Keratinocyte (primary cell): ENCODE data around the gene PAFAH1B2.

Experiments
- EZH2 ChIP-seq: IDR thresholded peaks from one replicate; pipeline ENCODE4 v1.6.1; 2012; ENCODE audit warnings: inconsistent platforms, mild to moderate bottlenecking, low read length, moderate library complexity
- TF ChIP-seq, protein P1 (sequence below), 3 experiments: IDR thresholded peaks in 1 of 3; conservative IDR thresholded peaks in 1 of 3; optimal IDR thresholded peaks in 1 of 3; 2 replicates in 2 of 3; 3 replicates in 1 of 3; pipeline versions ENCODE3 to v1.5.1; 2011; ENCODE audit warnings: low read length in 3 of 3, mild to moderate bottlenecking in 3 of 3, moderate library complexity in 2 of 3, control low read depth in 1 of 3, inconsistent platforms in 1 of 3; ENCODE audit not compliant: insufficient read depth in 2 of 3; ENCODE audit errors: extremely low read depth in 1 of 3

DNA sequence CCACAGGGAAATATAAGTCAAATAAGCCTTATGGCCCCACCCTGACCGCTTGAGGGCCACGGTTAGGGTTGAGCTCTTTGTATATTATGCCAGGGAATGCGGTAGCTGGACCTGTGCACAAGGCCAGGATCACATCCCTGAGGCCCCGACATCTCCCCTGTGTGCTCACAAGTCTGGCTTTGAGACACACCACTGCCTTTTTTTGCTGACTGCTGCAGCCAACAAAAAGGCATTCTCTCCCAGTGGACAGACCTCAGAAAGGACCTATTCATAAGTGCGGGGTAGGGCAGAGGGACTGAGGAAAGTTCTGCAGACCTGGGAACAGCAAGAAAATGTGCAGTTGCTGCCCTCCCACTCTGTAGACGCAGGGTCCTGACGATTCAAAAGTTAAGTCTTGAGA is 31.0 kb downstream of the PAFAH1B2 start:
- TF ChIP-seq EZH2: no peak
- TF ChIP-seq, protein P1, sequence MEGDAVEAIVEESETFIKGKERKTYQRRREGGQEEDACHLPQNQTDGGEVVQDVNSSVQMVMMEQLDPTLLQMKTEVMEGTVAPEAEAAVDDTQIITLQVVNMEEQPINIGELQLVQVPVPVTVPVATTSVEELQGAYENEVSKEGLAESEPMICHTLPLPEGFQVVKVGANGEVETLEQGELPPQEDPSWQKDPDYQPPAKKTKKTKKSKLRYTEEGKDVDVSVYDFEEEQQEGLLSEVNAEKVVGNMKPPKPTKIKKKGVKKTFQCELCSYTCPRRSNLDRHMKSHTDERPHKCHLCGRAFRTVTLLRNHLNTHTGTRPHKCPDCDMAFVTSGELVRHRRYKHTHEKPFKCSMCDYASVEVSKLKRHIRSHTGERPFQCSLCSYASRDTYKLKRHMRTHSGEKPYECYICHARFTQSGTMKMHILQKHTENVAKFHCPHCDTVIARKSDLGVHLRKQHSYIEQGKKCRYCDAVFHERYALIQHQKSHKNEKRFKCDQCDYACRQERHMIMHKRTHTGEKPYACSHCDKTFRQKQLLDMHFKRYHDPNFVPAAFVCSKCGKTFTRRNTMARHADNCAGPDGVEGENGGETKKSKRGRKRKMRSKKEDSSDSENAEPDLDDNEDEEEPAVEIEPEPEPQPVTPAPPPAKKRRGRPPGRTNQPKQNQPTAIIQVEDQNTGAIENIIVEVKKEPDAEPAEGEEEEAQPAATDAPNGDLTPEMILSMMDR (optimal IDR thresholded peaks at IDR 0.05 in 1 of 3, IDR thresholded peaks at IDR 0.05 in 1 of 3, conservative IDR thresholded peaks at IDR 0.05 in 1 of 3; ENCODE audit: extremely low read depth in 1 of 3, insufficient read depth in 2 of 3, low read length in 3 of 3): no peak
